NOMO-1 treated with DMSO at 0.1 percent for 48 hours (cell line): ENCODE results near the gene TUBAL3.

Experiments
- DNase-seq: peaks from one replicate; lab custom pipeline; 2025; ENCODE audit not compliant: unreplicated experiment; lab: John Stamatoyannopoulos, UW

TUBAL3 gene

GRCh38 chr10:5404208-5405041 lies at the start of gene TUBAL3:
TSS of gene TUBAL3 (minus strand) at chr10:5404828. CDS start at chr10:5404792, 36 bp downstream.
- DNase-seq: no peak

GRCh38 chr10:5453749-5454489 lies 49.3 kb upstream of the TUBAL3 start:
- DNase-seq: no peak

- DNase-seq: no peak
These were observed 46.2 kb upstream of the TUBAL3 start for GRCh38 chr10:5450605-5451384.

- peak; percentile 37 for DNase-seq
These were observed 45.2 kb upstream of the TUBAL3 start for GRCh38 chr10:5449823-5450222.

- no peak for DNase-seq
These were observed 44.6 kb upstream of the TUBAL3 start for GRCh38 chr10:5449227-5449626.

GRCh38 chr10:5448333-5449001 lies 43.8 kb upstream of the TUBAL3 start:
- no peak for DNase-seq

GRCh38 chr10:5447611-5448071 lies 43.0 kb upstream of the TUBAL3 start:
- no peak for DNase-seq

- no peak for DNase-seq
These were observed 42.4 kb upstream of the TUBAL3 start for GRCh38 chr10:5447056-5447455.

GRCh38 chr10:5446390-5446926 lies 41.8 kb upstream of the TUBAL3 start:
- no peak for DNase-seq

GRCh38 chr10:5445006-5445405 lies 40.4 kb upstream of the TUBAL3 start:
- no peak for DNase-seq

GRCh38 chr10:5443429-5443828 lies 38.8 kb upstream of the TUBAL3 start:
- DNase-seq: no peak

GRCh38 chr10:5442990-5443370 lies 38.4 kb upstream of the TUBAL3 start:
- no peak for DNase-seq

- peak; percentile 30 for DNase-seq
These were observed 37.7 kb upstream of the TUBAL3 start for GRCh38 chr10:5442065-5442989.

GRCh38 chr10:5441106-5441505 lies 36.5 kb upstream of the TUBAL3 start:
- no peak for DNase-seq

GRCh38 chr10:5440206-5440605 lies 35.6 kb upstream of the TUBAL3 start:
- DNase-seq: peak; percentile 7

GRCh38 chr10:5435328-5435727 lies 30.7 kb upstream of the TUBAL3 start:
- DNase-seq: no peak

- peak; percentile 19 for DNase-seq
These were observed 29.6 kb upstream of the TUBAL3 start for GRCh38 chr10:5434017-5434753.

- DNase-seq: no peak
These were observed 28.6 kb upstream of the TUBAL3 start for GRCh38 chr10:5433182-5433581.

- no peak for DNase-seq
These were observed 23.5 kb upstream of the TUBAL3 start for GRCh38 chr10:5428133-5428532.
